Mesothelial cell of epicardium (in vitro differentiated cells): ENCODE results near the gene FSTL5. TPM values are rescaled to one million over a fixed set of nuclear protein-coding genes. Genes with fewer than 3 reads are reported as not detected.

ENCODE experiments used
- DNase-seq, 2 experiments: peaks; one replicate each; pipeline ENCODE4 v3.0.0; 2021; ENCODE audit warnings: low spot score in 2 of 2; ENCODE audit not compliant: unreplicated experiment in 2 of 2
- H3K27ac Mint-ChIP-seq: 2 replicates; pipeline ENCODE4 v1.8.0; 2021; ENCODE audit warnings: mixed read lengths
- H3K27me3 Mint-ChIP-seq: 2 replicates; pipeline ENCODE4 v1.8.0; 2021; ENCODE audit warnings: low read depth, mixed read lengths
- H3K36me3 Mint-ChIP-seq: 2 replicates; pipeline ENCODE4 v1.8.0; 2021; ENCODE audit warnings: mixed read lengths
- H3K4me1 Mint-ChIP-seq: 2 replicates; pipeline ENCODE4 v1.8.0; 2021; ENCODE audit warnings: mixed read lengths
- H3K4me3 Mint-ChIP-seq: 2 replicates; pipeline ENCODE4 v1.8.0; 2021; ENCODE audit warnings: mild to moderate bottlenecking, moderate library complexity, mixed read lengths
- H3K9me3 Mint-ChIP-seq: 2 replicates; pipeline ENCODE4 v1.8.0; 2021; ENCODE audit warnings: mixed read lengths
- total RNA-seq: library from RNA; stranded (reverse); gene quantifications from 3 replicates; pipeline ENCODE4 v1.2.1, GENCODE V29; 2021
- TF ChIP-seq, protein P1 (sequence below): fragments of 200-600 bp; sonication (generic); IDR thresholded peaks from one replicate; pipeline ENCODE4 v1.5.0; 2021; ENCODE audit warnings: antibody characterized with exemption; ENCODE audit not compliant: unreplicated experiment

Gene FSTL5
- total RNA-seq, 1 donor from 2014 or later = 0.04 TPM

DNA sequence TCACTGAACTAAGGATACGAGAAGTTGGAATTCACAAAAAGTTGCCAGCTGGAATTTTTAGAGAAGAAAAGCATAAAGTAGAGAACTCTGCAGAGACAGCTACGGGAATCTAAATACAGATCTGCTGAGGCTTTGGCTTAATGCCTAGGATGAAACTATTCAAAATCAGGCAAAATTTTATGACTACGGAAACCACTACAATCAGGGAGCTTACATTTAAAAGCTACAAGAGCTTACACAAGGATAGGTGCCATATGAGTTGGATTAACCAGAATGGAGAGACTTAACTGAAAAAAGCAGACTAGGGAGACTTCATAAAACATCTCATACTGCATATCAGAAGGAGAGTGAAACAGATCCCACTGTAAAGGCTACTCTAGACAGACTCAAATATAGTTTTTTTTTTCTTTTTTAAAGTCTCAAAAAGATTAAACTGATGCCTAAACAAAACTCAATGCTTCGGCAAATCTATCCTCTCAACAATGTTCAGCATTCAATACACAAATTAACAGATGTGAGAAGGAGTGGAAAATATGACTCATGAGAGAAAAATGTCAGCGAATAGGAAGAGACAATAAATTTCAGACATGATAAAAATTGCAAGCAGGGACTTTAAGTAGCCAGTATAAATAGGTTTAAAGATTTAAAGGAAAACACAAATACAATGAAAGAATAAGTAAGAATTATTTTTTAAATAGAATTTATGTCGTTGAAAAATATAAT, 586.1 kb downstream of the FSTL5 start:
- Mint-ChIP-seq H3K4me1 (peaks cover 22% of the 10 kb centered on the region), H3K4me3 (no peak overlapping the region), H3K36me3 (no peaks in the 10 kb centered on the region), H3K27ac (peak overlapping the region; percentile 83), H3K27me3 (no peaks in the 10 kb centered on the region), H3K9me3 (peaks cover 14% of the 10 kb centered on the region)
- TF ChIP-seq, protein P1, sequence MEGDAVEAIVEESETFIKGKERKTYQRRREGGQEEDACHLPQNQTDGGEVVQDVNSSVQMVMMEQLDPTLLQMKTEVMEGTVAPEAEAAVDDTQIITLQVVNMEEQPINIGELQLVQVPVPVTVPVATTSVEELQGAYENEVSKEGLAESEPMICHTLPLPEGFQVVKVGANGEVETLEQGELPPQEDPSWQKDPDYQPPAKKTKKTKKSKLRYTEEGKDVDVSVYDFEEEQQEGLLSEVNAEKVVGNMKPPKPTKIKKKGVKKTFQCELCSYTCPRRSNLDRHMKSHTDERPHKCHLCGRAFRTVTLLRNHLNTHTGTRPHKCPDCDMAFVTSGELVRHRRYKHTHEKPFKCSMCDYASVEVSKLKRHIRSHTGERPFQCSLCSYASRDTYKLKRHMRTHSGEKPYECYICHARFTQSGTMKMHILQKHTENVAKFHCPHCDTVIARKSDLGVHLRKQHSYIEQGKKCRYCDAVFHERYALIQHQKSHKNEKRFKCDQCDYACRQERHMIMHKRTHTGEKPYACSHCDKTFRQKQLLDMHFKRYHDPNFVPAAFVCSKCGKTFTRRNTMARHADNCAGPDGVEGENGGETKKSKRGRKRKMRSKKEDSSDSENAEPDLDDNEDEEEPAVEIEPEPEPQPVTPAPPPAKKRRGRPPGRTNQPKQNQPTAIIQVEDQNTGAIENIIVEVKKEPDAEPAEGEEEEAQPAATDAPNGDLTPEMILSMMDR = no peak
- DNase-seq = no peak

DNA sequence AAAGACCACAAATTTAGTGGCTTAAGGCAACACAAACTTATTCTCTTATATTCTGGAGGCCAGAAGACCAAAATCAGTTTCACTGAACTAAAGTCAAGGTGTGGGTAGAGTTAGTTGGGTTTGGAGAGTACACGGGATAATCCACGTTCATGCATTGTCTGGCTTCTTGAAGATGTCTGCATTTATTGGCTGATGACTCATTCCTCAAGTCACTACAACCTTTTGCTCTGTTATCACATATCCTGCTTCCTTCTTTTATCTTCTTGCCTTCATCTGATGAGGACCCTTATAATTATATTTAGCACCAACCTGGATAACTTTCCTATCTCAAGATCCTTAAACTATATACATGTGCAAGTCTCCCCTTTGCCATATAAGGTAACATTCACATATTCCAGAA, 590.0 kb downstream of the FSTL5 start:
- H3K4me3 Mint-ChIP-seq = no peak overlapping the region
- H3K27ac Mint-ChIP-seq = no peak overlapping the region
- no peaks in the 10 kb centered on the region for H3K36me3 Mint-ChIP-seq
- DNase-seq = no peak
- peaks cover 14% of the 10 kb centered on the region for H3K9me3 Mint-ChIP-seq
- peaks cover 15% of the 10 kb centered on the region for H3K4me1 Mint-ChIP-seq
- H3K27me3 Mint-ChIP-seq = no peaks in the 10 kb centered on the region
- TF ChIP-seq, protein P1 = no peak

DNA sequence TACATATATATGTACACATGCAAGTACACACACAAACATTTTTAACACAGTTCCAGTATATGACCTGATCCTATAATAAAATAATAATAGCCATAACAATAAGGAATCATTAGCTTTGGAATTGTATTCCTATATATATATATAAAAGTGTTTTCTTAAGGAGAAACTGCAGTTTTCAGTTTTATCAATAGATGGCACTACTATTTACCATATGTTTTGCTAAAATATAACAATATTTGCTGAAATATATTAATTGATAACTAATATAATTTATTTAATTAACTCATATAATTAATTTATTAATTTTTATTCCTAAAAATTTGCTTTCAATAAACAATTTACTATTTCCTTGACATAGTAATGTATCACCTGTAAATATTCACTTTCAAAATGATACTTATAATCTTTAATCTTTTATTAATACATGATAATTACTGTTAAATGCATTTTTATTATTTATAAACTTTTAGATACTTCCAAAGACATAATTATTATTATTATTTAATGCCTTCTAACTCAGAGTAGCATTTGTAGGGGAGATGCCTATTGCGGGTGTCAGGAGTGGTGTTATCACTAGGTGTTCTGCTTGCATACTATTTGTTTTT, 599.5 kb downstream of the FSTL5 start:
- Mint-ChIP-seq H3K27ac (no peak overlapping the region), H3K4me3 (no peak overlapping the region)
- TF ChIP-seq, protein P1 = peak; percentile 51

DNA sequence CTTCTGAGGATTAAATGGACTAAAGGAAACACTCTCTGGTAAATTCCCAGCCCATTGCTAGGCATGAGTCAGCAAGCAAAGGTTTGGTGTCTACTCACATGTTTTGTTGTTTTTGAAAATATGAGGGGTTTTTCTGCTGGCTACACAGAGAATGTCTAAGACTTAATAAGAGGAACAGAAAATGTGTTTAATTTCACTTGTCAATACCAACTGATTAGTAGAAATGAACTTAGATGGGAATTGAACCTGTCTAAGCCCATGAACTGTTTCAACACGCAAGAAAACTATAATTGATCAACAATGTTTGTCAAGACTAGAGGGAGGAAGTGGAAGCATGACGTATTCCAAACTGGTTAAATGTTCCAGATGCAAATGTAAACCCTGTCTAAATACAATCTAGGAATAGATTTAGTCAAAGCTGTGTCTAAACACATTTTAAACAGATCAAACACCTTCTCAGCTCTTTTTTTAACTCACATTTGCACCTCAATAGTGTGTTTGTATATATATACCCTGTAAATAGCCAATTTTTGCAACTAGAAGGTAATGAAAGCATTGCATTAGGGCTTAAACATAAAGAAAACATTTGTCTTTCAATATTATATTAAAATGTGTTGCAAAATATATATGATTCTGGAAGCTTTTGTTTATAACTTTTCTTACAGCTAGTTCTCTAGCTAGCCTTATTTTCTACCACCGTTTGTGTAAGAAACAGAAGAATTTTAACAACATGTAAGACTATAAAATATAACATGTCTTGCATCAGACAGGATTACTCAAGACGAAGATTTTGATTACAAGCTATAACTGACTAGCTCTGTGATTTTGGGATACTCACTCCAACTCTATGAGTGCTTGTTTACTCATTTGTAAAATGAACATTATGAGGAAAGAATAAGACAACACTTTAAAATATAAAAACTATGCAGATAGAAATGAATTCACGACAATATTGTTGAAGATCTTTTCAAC, 607.8 kb downstream of the FSTL5 start:
- no peak overlapping the region for H3K4me3 Mint-ChIP-seq
- H3K4me1 Mint-ChIP-seq = peaks cover 7% of the 10 kb centered on the region
- DNase-seq = no peak
- H3K27ac Mint-ChIP-seq = no peak overlapping the region
- H3K27me3 Mint-ChIP-seq = no peaks in the 10 kb centered on the region
- H3K9me3 Mint-ChIP-seq = no peaks in the 10 kb centered on the region
- H3K36me3 Mint-ChIP-seq = no peaks in the 10 kb centered on the region
- TF ChIP-seq, protein P1 = no peak

More for the DNA sequence above, 599.5 kb downstream of the FSTL5 start:
- H3K27me3 Mint-ChIP-seq = no peaks in the 10 kb centered on the region
- H3K36me3 Mint-ChIP-seq = no peaks in the 10 kb centered on the region
- DNase-seq = no peak
- H3K9me3 Mint-ChIP-seq = no peaks in the 10 kb centered on the region
- no peaks in the 10 kb centered on the region for H3K4me1 Mint-ChIP-seq

DNA sequence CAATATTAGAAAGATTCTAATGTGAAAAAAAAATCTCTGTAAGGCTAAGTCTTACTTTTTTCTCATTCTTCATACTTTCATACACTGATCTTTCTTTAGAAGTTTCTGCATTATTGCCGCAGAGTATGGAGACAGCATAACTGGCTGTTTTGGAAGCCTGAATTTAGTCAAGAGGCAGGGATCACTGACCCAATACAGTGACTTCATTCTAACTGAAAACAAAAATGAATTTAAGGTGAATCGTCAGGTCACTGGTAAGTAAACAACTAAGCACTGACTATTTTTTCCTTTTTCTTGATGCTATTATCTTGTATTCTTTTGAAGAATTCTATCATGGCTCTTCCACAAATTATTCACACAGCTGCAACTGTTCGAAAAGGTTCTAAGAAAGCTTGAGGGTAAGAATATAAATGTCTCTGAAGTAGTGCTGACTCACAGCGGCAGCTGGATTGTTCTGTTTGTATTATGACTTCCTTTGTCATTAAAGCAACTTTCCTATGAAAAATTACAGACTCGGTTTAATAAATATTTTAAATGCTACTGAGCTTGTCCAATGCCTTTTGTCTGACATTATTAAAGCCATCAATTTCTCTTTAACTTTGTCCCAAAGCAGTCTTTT, 609.3 kb downstream of the FSTL5 start:
- Mint-ChIP-seq H3K9me3 (no peaks in the 10 kb centered on the region), H3K27ac (no peak overlapping the region), H3K36me3 (no peaks in the 10 kb centered on the region), H3K27me3 (no peaks in the 10 kb centered on the region), H3K4me3 (no peak overlapping the region), H3K4me1 (peaks cover 9% of the 10 kb centered on the region)
- no peak for DNase-seq
- TF ChIP-seq, protein P1 = no peak
